Subcutaneous adipose tissue (tissue), 4 donors: ENCODE results near the gene RNF11. TPM values are rescaled to one million over a fixed set of nuclear protein-coding genes. Genes with fewer than 3 reads are reported as not detected.

Source experiments
- total RNA-seq, 4 donors: library from RNA; depleted of rRNA; stranded (reverse); fragments of >200 nt; gene quantifications; one replicate each; pipeline ENCODE4 v1.1.0, GENCODE V29; 2016
- TF ChIP-seq, protein P1 (sequence below): fragments of 450-650 bp; IDR thresholded peaks from one replicate; pipeline ENCODE4 v1.5.1; 2016; ENCODE audit warnings: low read depth, mild to moderate bottlenecking, control low read depth, antibody characterized with exemption, moderate library complexity

Gene RNF11
- total RNA-seq, 4 donors from 2014 or later: 77.9 to 138 (median 112) TPM

GRCh38 chr1:51241119-51241518, 5.0 kb downstream of the RNF11 start:
- TF ChIP-seq, protein P1, sequence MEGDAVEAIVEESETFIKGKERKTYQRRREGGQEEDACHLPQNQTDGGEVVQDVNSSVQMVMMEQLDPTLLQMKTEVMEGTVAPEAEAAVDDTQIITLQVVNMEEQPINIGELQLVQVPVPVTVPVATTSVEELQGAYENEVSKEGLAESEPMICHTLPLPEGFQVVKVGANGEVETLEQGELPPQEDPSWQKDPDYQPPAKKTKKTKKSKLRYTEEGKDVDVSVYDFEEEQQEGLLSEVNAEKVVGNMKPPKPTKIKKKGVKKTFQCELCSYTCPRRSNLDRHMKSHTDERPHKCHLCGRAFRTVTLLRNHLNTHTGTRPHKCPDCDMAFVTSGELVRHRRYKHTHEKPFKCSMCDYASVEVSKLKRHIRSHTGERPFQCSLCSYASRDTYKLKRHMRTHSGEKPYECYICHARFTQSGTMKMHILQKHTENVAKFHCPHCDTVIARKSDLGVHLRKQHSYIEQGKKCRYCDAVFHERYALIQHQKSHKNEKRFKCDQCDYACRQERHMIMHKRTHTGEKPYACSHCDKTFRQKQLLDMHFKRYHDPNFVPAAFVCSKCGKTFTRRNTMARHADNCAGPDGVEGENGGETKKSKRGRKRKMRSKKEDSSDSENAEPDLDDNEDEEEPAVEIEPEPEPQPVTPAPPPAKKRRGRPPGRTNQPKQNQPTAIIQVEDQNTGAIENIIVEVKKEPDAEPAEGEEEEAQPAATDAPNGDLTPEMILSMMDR: no peak

DNA sequence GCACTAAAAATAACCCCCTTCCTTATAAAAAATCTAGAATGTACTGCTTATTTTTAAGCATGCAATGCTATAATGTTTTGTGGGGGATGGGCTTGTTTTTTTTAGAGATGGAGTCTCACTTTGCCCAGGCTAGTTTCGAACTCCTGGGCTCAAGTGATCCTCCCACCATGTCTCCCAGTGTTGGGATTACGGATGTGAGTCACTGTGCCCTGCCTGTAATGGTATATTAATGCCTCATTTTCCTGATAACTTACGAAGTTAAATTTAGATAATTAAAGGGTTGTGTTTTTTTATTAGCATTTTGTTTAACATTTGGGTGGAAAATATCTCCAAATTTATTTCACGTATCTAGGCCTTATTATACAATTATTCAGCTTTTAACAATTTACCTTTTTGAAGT, 6.5 kb downstream of the RNF11 start:
- TF ChIP-seq, protein P1: no peak

DNA sequence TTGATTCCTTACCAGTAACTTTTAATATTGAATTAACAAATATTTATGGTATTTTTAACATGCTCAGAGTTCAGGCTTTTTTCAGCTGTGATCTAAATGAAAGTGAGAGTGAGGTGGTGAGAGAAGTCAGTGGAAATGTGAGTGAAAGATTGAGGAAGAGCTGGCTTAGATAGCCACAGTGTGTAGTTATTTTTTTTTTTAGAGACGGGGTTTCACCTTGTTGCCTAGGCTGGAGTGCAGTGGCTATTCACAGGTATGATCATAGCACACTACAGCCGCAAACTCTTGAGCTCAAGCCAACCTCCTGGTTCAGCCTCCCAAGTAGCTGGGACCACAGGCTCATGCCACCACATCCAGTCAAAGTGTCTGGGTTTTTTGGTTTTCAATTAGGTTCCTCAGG, 10.9 kb downstream of the RNF11 start:
- TF ChIP-seq, protein P1: no peak

DNA sequence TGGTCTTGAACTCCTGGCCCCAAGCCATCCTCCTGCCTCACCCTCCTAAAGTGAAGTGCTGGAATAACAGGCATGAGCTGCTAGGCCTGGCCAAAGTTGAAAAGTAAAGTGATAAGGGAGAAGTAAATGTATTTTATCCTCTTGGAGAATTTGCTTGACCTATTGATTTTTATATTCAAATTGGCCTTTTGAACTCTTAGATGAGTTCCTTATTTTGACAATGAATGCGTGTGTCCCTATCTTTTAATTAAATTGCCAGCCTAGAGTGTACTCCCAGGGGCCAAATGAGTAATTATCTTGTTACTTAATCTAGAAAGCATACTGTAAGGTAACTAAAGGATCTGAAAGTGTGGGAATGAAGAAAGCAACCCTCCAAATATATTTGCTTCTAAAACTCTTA, 11.4 kb downstream of the RNF11 start:
- TF ChIP-seq, protein P1: no peak

DNA sequence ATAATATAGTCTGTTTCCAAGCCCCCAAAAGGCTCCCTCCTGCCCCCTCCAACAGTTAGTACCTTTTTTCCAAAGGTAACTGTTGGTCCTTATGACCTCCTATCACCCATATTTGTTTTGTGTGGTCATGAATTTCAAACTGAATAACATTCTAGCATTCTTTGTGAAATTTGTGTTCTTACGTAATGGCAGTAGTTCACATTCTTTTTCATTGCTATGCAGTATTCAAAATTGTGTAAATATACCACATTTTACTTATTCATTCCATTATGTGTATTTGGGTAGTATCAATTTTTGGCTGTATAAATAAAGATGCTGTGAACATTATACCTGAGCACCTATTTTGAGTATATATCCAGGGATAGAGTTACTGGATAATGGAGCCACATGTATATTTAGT, 13.4 kb downstream of the RNF11 start:
- TF ChIP-seq, protein P1: no peak

GRCh38 chr1:51252366-51252765, 16.3 kb downstream of the RNF11 start:
- TF ChIP-seq, protein P1: no peak

DNA sequence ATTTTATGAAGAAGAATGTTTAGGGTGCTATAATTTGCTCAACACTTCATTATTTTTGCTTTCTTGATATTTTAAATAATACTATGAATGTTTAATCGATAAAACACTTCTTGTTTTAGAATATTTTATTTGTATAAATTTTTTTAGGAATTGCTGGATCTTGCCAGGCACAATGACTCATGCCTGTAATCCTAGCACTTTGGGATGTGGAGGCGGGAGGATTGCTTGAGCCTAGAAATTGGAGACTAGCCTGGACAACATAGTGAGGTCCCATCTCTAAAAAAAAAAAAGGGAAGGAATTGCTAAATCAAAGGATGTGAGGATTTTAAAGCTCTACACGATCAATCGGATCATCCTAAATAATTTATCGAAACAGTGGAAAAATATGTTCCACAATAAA, 17.6 kb downstream of the RNF11 start:
- TF ChIP-seq, protein P1: no peak

GRCh38 chr1:51255331-51255730, 19.3 kb downstream of the RNF11 start:
- TF ChIP-seq, protein P1: no peak
